Measurements from ENCODE around the gene ZMAT2. TPM values are rescaled to one million over a fixed set of nuclear protein-coding genes. Genes with fewer than 3 reads are reported as not detected.

The ZMAT2 gene
- total RNA-seq, 1 donor from 2014 or later, result 67.8 TPM

- no peaks in the 10 kb centered on the region for H3K4me1 Mint-ChIP-seq
- ATAC-seq (ENCODE audit: low read depth) (no peak), DNase-seq (no peak)
- H3K27me3 Mint-ChIP-seq, result no peaks in the 10 kb centered on the region
- ChIA-PET POLR2A (interaction anchor here (1.2 to 1.6 kb wide), 2 partner anchors 17 to 27 kb away, joined by 3 to 4 read pairs; partner anchors contain the start of genes HARS1, HARS2, IK and NDUFA2), CTCF (no interaction called here)
- intact Hi-C loops (cut with micrococcal nuclease), result no loop called here
- peaks cover 90% of the 10 kb centered on the region for H3K36me3 Mint-ChIP-seq (ENCODE audit: low read depth)
- H3K4me3 Mint-ChIP-seq, result no peak overlapping the region
- no peak for TF ChIP-seq CTCF (IDR thresholded peaks at IDR 0.05)
- H3K9me3 Mint-ChIP-seq, result no peaks in the 10 kb centered on the region
- H3K27ac Mint-ChIP-seq, result no peak overlapping the region
These were observed 25.6 kb upstream of the ZMAT2 start for GRCh38 chr5:140674629-140675028.

GRCh38 chr5:140677947-140678346, 22.3 kb upstream of the ZMAT2 start:
- Mint-ChIP-seq H3K36me3 (ENCODE audit: low read depth) (peaks cover 83% of the 10 kb centered on the region), H3K27ac (no peak overlapping the region), H3K9me3 (no peaks in the 10 kb centered on the region), H3K27me3 (no peaks in the 10 kb centered on the region), H3K4me3 (no peak overlapping the region), H3K4me1 (no peaks in the 10 kb centered on the region)
- ATAC-seq (ENCODE audit: low read depth) (no peak), DNase-seq (no peak)
- no peak for TF ChIP-seq CTCF (IDR thresholded peaks at IDR 0.05)
- ChIA-PET POLR2A (no interaction called here), CTCF (interaction anchor here (0.6 kb wide), 1 partner anchor 85 kb away, joined by 3 read pairs; no protein-coding TSS in a partner anchor)
- intact Hi-C loops (cut with micrococcal nuclease), result no loop called here

GRCh38 chr5:140678993-140679392, 21.3 kb upstream of the ZMAT2 start:
- intact Hi-C loops (cut with micrococcal nuclease), result no loop called here
- CTCF ChIA-PET, result no interaction called here
- Mint-ChIP-seq H3K4me1 (no peaks in the 10 kb centered on the region), H3K9me3 (no peaks in the 10 kb centered on the region), H3K4me3 (no peak overlapping the region), H3K27ac (no peak overlapping the region), H3K36me3 (ENCODE audit: low read depth) (peaks cover 83% of the 10 kb centered on the region), H3K27me3 (no peaks in the 10 kb centered on the region)
- DNase-seq (no peak), ATAC-seq (ENCODE audit: low read depth) (no peak)
- POLR2A ChIA-PET, result interaction anchor here (0.6 kb wide), 1 partner anchor 1102 kb away, joined by 8 read pairs; no protein-coding TSS in a partner anchor
- TF ChIP-seq CTCF (IDR thresholded peaks at IDR 0.05), result no peak

- peaks cover 52% of the 10 kb centered on the region for H3K36me3 Mint-ChIP-seq (ENCODE audit: low read depth)
- CTCF ChIA-PET, result interaction anchor here (1.2 kb wide), 1 partner anchor 43 kb away, joined by 3 read pairs; the partner anchor contains the start of genes IK and NDUFA2
- peak overlapping the region; percentile 97 for H3K27ac Mint-ChIP-seq
- peak overlapping the region; percentile 100 for H3K4me3 Mint-ChIP-seq
- peaks cover 31% of the 10 kb centered on the region for H3K4me1 Mint-ChIP-seq
- intact Hi-C loops (cut with micrococcal nuclease), result no loop called here
- no peak for ATAC-seq (ENCODE audit: low read depth)
- no peaks in the 10 kb centered on the region for H3K9me3 Mint-ChIP-seq
- no peak for TF ChIP-seq CTCF (IDR thresholded peaks at IDR 0.05)
- DNase-seq, result no peak
- POLR2A ChIA-PET, result interaction anchor here (0.6 to 3.0 kb wide), 14 partner anchors 9 to 289 kb away, joined by 3 to 32 read pairs (median 6); partner anchors contain the start of genes ANKHD1, EIF4EBP3, IK and NDUFA2
- no peaks in the 10 kb centered on the region for H3K27me3 Mint-ChIP-seq
These were observed 9.8 kb upstream of the ZMAT2 start for GRCh38 chr5:140690376-140690932.

All from activated B cell treated with CpG ODN at 0.5 μM for 24 hours (primary cell).